Chondrocyte (in vitro differentiated cells): Measurements from ENCODE around the gene PALM. TPM values are rescaled to one million over a fixed set of nuclear protein-coding genes. Genes with fewer than 3 reads are reported as not detected.

Experiments
- DNase-seq: peaks from one replicate; pipeline ENCODE4 v3.0.0; 2021; ENCODE audit warnings: mixed read lengths, low spot score
- H3K27ac Mint-ChIP-seq: one replicate; pipeline ENCODE4 v1.8.0; 2021; ENCODE audit warnings: mild to moderate bottlenecking, moderate library complexity, mixed read lengths; ENCODE audit not compliant: unreplicated experiment
- H3K27me3 Mint-ChIP-seq: 2 replicates; pipeline ENCODE4 v1.8.0; 2021; ENCODE audit warnings: low read depth, mixed read lengths
- H3K36me3 Mint-ChIP-seq: 2 replicates; pipeline ENCODE4 v1.8.0; 2021; ENCODE audit warnings: low read depth, mixed read lengths
- H3K4me1 Mint-ChIP-seq: 2 replicates; pipeline ENCODE4 v1.8.0; 2021; ENCODE audit warnings: low read depth, mild to moderate bottlenecking, mixed read lengths
- H3K4me3 Mint-ChIP-seq: one replicate; pipeline ENCODE4 v1.8.0; 2021; ENCODE audit warnings: mild to moderate bottlenecking, moderate library complexity, mixed read lengths; ENCODE audit not compliant: unreplicated experiment
- H3K9me3 Mint-ChIP-seq: 2 replicates; pipeline ENCODE4 v1.8.0; 2021; ENCODE audit warnings: low read depth, mixed read lengths
- CTCF ChIP-seq: fragments of 200-600 bp; sonication (generic); IDR thresholded peaks from 2 replicates; pipeline ENCODE4 v1.5.0; 2021; ENCODE audit warnings: antibody characterized with exemption, mild to moderate bottlenecking, moderate library complexity
- total RNA-seq: library from RNA; stranded (reverse); gene quantifications from 3 replicates; pipeline ENCODE4 v1.2.1, GENCODE V29; 2021

The PALM gene
- total RNA-seq, 1 donor from 2014 or later = 182 TPM

GRCh38 chr19:756821-757688 is 48.3 kb downstream of the PALM start:
- Mint-ChIP-seq H3K9me3 (peaks cover 2% of the 10 kb centered on the region), H3K4me1 (peaks cover 13% of the 10 kb centered on the region), H3K27ac (no peak overlapping the region), H3K4me3 (no peak overlapping the region), H3K27me3 (no peaks in the 10 kb centered on the region), H3K36me3 (peaks cover 3% of the 10 kb centered on the region)
- peak; percentile 92 for DNase-seq
- TF ChIP-seq CTCF = no peak

- peak; percentile 58 for DNase-seq
- H3K4me1 Mint-ChIP-seq = peaks cover 6% of the 10 kb centered on the region
These were observed 49.3 kb downstream of the PALM start for GRCh38 chr19:757811-758668.

GRCh38 chr19:763181-763580 is 54.4 kb downstream of the PALM start:
- Mint-ChIP-seq H3K27ac (no peak overlapping the region), H3K4me3 (no peak overlapping the region), H3K4me1 (peaks cover 6% of the 10 kb centered on the region), H3K9me3 (peaks cover 2% of the 10 kb centered on the region), H3K27me3 (no peaks in the 10 kb centered on the region), H3K36me3 (peaks cover 3% of the 10 kb centered on the region)
- TF ChIP-seq CTCF = no peak
- DNase-seq = no peak

More at GRCh38 chr19:757811-758668, 49.3 kb downstream of the PALM start:
- Mint-ChIP-seq H3K9me3 (peaks cover 2% of the 10 kb centered on the region), H3K36me3 (peaks cover 3% of the 10 kb centered on the region), H3K27ac (no peak overlapping the region), H3K4me3 (no peak overlapping the region), H3K27me3 (no peaks in the 10 kb centered on the region)
- TF ChIP-seq CTCF = no peak

- no peak overlapping the region for H3K27ac Mint-ChIP-seq
- H3K27me3 Mint-ChIP-seq = no peaks in the 10 kb centered on the region
- peaks cover 12% of the 10 kb centered on the region for H3K4me1 Mint-ChIP-seq
- H3K9me3 Mint-ChIP-seq = no peaks in the 10 kb centered on the region
- H3K36me3 Mint-ChIP-seq = peaks cover 3% of the 10 kb centered on the region
- no peak overlapping the region for H3K4me3 Mint-ChIP-seq
- TF ChIP-seq CTCF = no peak
- no peak for DNase-seq
These were observed 55.1 kb downstream of the PALM start for GRCh38 chr19:763869-764268.

GRCh38 chr19:764301-764700 is 55.6 kb downstream of the PALM start:
- Mint-ChIP-seq H3K27me3 (no peaks in the 10 kb centered on the region), H3K4me3 (no peak overlapping the region), H3K36me3 (peaks cover 3% of the 10 kb centered on the region), H3K9me3 (no peaks in the 10 kb centered on the region), H3K27ac (no peak overlapping the region), H3K4me1 (peaks cover 16% of the 10 kb centered on the region)
- TF ChIP-seq CTCF = no peak
- no peak for DNase-seq
